Hepatocyte (in vitro differentiated cells): ENCODE data around the gene MAOB. TPM values are rescaled to one million over a fixed set of nuclear protein-coding genes. Genes with fewer than 3 reads are reported as not detected.

Experiments
- DNase-seq: peaks from one replicate; pipeline ENCODE4 v3.0.0-alpha.2; 2016; ENCODE audit warnings: low spot score
- H2AFZ ChIP-seq: fragments of 200-600 bp; sonication (generic); 2 replicates; pipeline ENCODE4 v1.6.0; 2016; ENCODE audit warnings: antibody characterized with exemption, mild to moderate bottlenecking
- H3K27ac ChIP-seq: fragments of 200-600 bp; sonication (generic); 2 replicates; pipeline ENCODE4 v1.5.1; 2016; ENCODE audit warnings: mild to moderate bottlenecking
- H3K27me3 ChIP-seq: fragments of 200-600 bp; sonication (generic); 2 replicates; pipeline ENCODE4 v1.6.1; 2016
- H3K36me3 ChIP-seq: fragments of 200-600 bp; sonication (generic); replicated peaks from 2 replicates; pipeline ENCODE4 v1.5.1; 2016; ENCODE audit warnings: low read depth; ENCODE audit not compliant: insufficient read depth
- H3K4me1 ChIP-seq: fragments of 200-600 bp; sonication (generic); 2 replicates; pipeline ENCODE4 v1.5.1; 2016; ENCODE audit warnings: mild to moderate bottlenecking, moderate library complexity; ENCODE audit not compliant: insufficient read depth
- H3K4me2 ChIP-seq: fragments of 200-600 bp; sonication (generic); 2 replicates; pipeline ENCODE4 v1.6.0; 2016
- H3K4me3 ChIP-seq: fragments of 200-600 bp; sonication (generic); 2 replicates; pipeline ENCODE4 v1.5.1; 2016; ENCODE audit warnings: mild to moderate bottlenecking
- H3K79me2 ChIP-seq: fragments of 200-600 bp; sonication (generic); 2 replicates; pipeline ENCODE4 v1.6.0; 2017; ENCODE audit warnings: mild to moderate bottlenecking
- H3K9me2 ChIP-seq: fragments of 200-600 bp; sonication (generic); replicated peaks from 2 replicates; pipeline ENCODE4 v1.6.0; 2017; ENCODE audit warnings: mild to moderate bottlenecking; ENCODE audit not compliant: insufficient read depth
- H3K9me3 ChIP-seq: fragments of 200-600 bp; sonication (generic); 2 replicates; pipeline ENCODE4 v1.5.1; 2016; ENCODE audit warnings: low read depth, mild to moderate bottlenecking
- H4K20me1 ChIP-seq: fragments of 200-600 bp; sonication (generic); 2 replicates; pipeline ENCODE4 v1.6.0; 2016; ENCODE audit warnings: mild to moderate bottlenecking; ENCODE audit not compliant: insufficient read depth, poor library complexity, severe bottlenecking
- CTCF ChIP-seq: fragments of 200-600 bp; sonication (generic); IDR thresholded peaks from 2 replicates; pipeline ENCODE4 v1.5.1; 2016; ENCODE audit warnings: antibody characterized with exemption, mild to moderate bottlenecking; ENCODE audit not compliant: poor library complexity
- EZH2 ChIP-seq: fragments of 200-600 bp; sonication (generic); IDR thresholded peaks from 2 replicates; pipeline ENCODE4 v1.6.1; 2016; ENCODE audit warnings: antibody characterized with exemption, mild to moderate bottlenecking, borderline replicate concordance
- EZH2phosphoT487 ChIP-seq: fragments of 200-600 bp; sonication (generic); IDR thresholded peaks from one replicate; pipeline ENCODE4 v1.6.1; 2018; ENCODE audit warnings: antibody characterized with exemption, mild to moderate bottlenecking, low read depth, moderate library complexity; ENCODE audit not compliant: unreplicated experiment, severe bottlenecking
- WGBS: methylation state at CpG from one replicate; pipeline ENCODE4 v1.1.6; 2016; ENCODE audit warnings: low lambda C conversion rate; ENCODE audit errors: missing lambda C conversion rate; 5-methylcytosine and 5-hydroxymethylcytosine counted together
- polyA plus RNA-seq: library from polyadenylated mRNA; unstranded; fragments of >200 nt; fragmentation: Nextera tagmentation; extraction: Ambion mirVana; gene quantifications from 2 replicates; pipeline ENCODE4 v1.2.1, GENCODE V29; 2016
- total RNA-seq: library from RNA; depleted of rRNA; stranded (reverse); fragments of >200 nt; gene quantifications from 2 replicates; pipeline ENCODE4 v1.2.3, GENCODE V29; 2014

Gene MAOB
- total and polyA plus RNA-seq, 2 experiments from 2014 or later, result 47.0 to 80.5 TPM

DNA sequence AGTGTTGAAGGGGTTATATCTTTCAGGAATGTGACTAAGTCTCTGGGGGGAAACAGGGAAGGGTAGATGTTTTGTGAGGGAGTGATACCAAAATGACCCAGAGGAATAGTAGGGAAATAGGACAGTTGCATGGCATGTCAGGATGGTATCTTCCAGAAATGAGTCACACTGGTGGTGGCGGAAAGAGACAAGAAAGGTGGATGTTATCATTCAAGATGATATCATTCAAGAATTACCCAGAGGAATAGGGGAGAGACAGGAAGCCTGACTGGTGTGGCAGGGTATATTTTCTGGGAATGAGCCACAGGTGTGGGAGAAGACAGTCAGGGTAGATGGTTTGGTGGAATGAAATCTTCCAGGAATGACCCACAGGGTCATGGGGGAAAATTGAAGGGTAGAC lies 165.1 kb downstream of the MAOB start:
- TF ChIP-seq EZH2phosphoT487 (no peak), CTCF (no peak), EZH2 (no peak)

DNA sequence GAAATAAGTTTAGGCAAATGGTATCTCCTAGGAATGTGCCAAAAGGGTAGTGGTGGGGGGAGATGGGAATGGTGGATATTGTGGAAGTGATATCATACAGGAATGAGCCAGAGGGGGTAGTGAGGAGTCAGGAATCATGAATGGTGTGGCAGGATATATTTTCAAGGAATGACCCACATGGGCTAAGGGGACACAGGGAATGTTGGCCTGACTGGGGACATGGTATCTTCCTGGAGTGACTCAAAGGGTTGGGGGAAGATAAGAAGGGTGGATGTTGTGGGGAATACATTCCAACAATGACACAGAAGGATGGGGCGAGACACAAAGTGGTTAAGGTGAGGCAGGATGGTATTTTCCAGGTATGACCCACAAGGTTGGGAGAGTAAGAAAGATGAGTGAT lies 165.6 kb downstream of the MAOB start:
- 84% methylated on average over 1 of the region's 1 CpG for WGBS
- no peaks in the 10 kb centered on the region for H3K36me3 ChIP-seq
- no peaks in the 10 kb centered on the region for H3K9me3 ChIP-seq
- no peak for DNase-seq
- H4K20me1 ChIP-seq, result no peaks in the 10 kb centered on the region
- H3K4me3 ChIP-seq, result no peak overlapping the region
- no peak overlapping the region for H3K4me2 ChIP-seq
- no peaks in the 10 kb centered on the region for H3K9me2 ChIP-seq
- H2AFZ ChIP-seq, result no peak overlapping the region
- no peak overlapping the region for H3K27ac ChIP-seq
- no peaks in the 10 kb centered on the region for H3K79me2 ChIP-seq
- TF ChIP-seq EZH2phosphoT487 (no peak), EZH2 (no peak), CTCF (no peak)
- no peaks in the 10 kb centered on the region for H3K27me3 ChIP-seq
- no peaks in the 10 kb centered on the region for H3K4me1 ChIP-seq

More for the DNA sequence above, 165.1 kb downstream of the MAOB start:
- Histone ChIP-seq H2AFZ (no peak overlapping the region), H3K9me3 (no peaks in the 10 kb centered on the region), H3K4me1 (no peaks in the 10 kb centered on the region), H3K4me2 (no peak overlapping the region), H4K20me1 (no peaks in the 10 kb centered on the region), H3K9me2 (no peaks in the 10 kb centered on the region), H3K79me2 (no peaks in the 10 kb centered on the region), H3K4me3 (no peak overlapping the region), H3K36me3 (no peaks in the 10 kb centered on the region), H3K27ac (no peak overlapping the region), H3K27me3 (no peaks in the 10 kb centered on the region)
- no peak for DNase-seq
- 89% methylated on average over 1 of the region's 1 CpG for WGBS

Other genes starting within 250 kb of the MAOB start
- 110 and 126 TPM in 2 replicates for gene MAOA, start 226.2 kb downstream of the MAOB start, total RNA-seq
- gene MAOA, start 226.2 kb downstream of the MAOB start, polyA plus RNA-seq, result 43.1 and 54.0 TPM in 2 replicates
- gene NDP, start 90.9 kb upstream of the MAOB start, total RNA-seq, result 16.1 and 16.3 TPM in 2 replicates
- gene NDP, start 90.9 kb upstream of the MAOB start, polyA plus RNA-seq, result 12.2 and 12.5 TPM in 2 replicates